HEK293T (cell line): ENCODE results near the gene BOD1.

Experiments used
- BHLHE40 ChIP-seq: fragments of 450-650 bp; IDR thresholded peaks from 2 replicates; pipeline ENCODE4 v1.6.1; 2016; ENCODE audit warnings: mild to moderate bottlenecking, moderate library complexity, borderline replicate concordance
- FOXA1 ChIP-seq: fragments of 450-650 bp; IDR thresholded peaks from 2 replicates; pipeline ENCODE4 v1.6.1; 2016; ENCODE audit warnings: mild to moderate bottlenecking
- FOXK2 ChIP-seq: fragments of 450-650 bp; IDR thresholded peaks from 2 replicates; pipeline ENCODE4 v1.6.1; 2016; ENCODE audit warnings: mild to moderate bottlenecking
- FOXM1 ChIP-seq: fragments of 450-650 bp; IDR thresholded peaks from 2 replicates; pipeline ENCODE4 v1.6.1; 2017; ENCODE audit warnings: mild to moderate bottlenecking, borderline replicate concordance
- LEF1 ChIP-seq: fragments of 450-650 bp; IDR thresholded peaks from 2 replicates; pipeline ENCODE4 v1.6.1; 2017; ENCODE audit warnings: mild to moderate bottlenecking, borderline replicate concordance
- SP1 ChIP-seq: fragments of 450-650 bp; IDR thresholded peaks from 2 replicates; pipeline ENCODE4 v1.6.1; 2017
- SUZ12 ChIP-seq: fragments of 450-650 bp; IDR thresholded peaks from 2 replicates; pipeline ENCODE4 v1.6.1; 2016; ENCODE audit warnings: mild to moderate bottlenecking
- TARDBP ChIP-seq: fragments of 450-650 bp; IDR thresholded peaks from 2 replicates; pipeline ENCODE4 v1.6.1; 2016
- ZNF384 ChIP-seq: fragments of 450-650 bp; IDR thresholded peaks from 2 replicates; pipeline ENCODE4 v1.6.1; 2016

GRCh38 chr5:173620784-173621183, 4.3 kb upstream of the BOD1 start:
- TF ChIP-seq FOXK2 (no peak), SP1 (no peak), FOXA1 (no peak), ZNF384 (no peak), LEF1 (no peak), SUZ12 (no peak), TARDBP (no peak), BHLHE40 (no peak), FOXM1 (no peak)
